GM19463 (cell line): Measurements from ENCODE around the gene ARHGEF7.

Source experiments
- ATAC-seq: cut with Tn5 transposase; IDR thresholded peaks from one replicate; pipeline ENCODE4 v1.9.1; 2021; ENCODE audit warnings: mild to moderate bottlenecking, moderate library complexity; ENCODE audit not compliant: unreplicated experiment

ARHGEF7 gene

GRCh38 chr13:111132948-111133347, 17.8 kb downstream of the ARHGEF7 start:
- ATAC-seq: no peak

DNA sequence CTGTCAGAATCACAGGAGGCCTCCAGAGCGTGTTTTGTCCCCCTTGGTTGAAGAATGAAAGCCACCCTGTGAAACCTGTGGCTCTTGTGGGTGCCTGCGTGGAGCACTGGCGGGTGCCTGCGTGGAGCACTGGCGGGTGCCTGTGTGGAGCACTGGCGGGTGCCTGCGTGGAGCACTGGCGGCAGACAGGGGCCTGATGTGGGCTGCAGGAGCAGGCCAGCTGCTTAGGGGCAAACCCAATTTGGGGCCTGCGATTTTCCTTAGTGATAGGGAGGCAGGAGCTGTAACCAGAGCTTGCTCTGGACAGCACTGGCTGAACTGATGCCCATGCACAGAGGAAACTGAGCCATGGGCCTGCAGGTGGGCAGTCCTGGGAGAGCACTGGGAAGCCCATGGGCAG, 24.3 kb downstream of the ARHGEF7 start:
- ATAC-seq: no peak

- no peak for ATAC-seq
These were observed 24.9 kb downstream of the ARHGEF7 start for GRCh38 chr13:111139873-111140561.

DNA sequence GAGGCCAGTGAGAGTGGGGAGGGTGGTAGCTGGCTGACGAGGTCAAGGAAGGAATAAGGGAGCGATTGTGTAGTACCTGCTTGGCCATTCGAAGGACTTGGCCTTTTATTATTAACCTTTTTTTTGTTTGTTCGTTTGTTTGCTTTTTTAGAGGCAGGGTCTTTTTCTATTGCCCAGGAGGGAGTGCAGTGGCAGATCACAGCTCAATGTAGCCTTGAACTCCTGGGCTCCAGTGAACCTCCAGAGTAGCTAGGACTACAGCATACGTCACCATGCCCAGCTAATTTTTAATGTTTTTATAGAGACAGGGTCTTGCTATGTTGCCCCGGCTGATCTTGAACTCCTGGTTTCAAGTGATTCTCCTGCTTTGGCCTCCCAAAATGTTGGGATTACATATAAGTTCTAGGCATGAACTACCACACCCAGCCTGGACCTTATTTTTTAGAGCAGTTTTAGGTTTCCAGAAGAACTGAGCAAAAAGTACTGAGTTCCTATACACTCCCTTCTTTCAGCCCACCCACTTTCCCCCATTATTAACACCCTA, 25.5 kb downstream of the ARHGEF7 start:
- ATAC-seq: no peak

GRCh38 chr13:111142472-111142871, 27.4 kb downstream of the ARHGEF7 start:
- no peak for ATAC-seq

DNA sequence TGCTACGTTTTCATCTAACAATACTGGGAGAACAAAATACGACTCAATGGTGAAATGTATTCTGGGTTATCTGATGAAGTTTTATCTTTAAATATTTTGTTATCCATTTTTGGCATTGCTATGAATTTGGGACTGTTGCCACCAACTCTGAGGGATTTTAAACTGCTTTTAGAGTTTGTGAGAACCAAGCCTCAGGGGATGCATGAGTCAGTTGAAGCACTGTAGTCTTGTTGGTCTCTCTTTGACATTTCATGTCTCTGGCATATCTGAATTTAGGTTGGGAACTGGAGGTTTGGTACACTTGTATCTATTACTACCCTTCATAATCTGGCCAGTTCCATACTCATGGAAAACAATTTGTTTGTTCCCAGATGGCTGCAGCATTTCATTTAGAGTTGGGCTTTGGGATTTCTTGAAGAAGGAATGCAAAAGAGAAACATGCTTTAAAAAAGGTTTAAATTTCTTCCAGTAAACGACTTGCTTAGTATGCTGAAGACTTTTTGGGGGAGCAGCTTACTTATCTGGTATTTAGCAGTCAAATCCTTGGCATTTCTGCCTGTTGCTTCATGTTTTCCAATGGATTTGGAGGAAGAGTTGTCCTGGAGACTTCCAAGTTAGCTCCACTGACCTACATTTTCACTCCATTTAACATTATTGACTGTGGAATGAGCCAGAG, 28.9 kb downstream of the ARHGEF7 start:
- no peak for ATAC-seq

DNA sequence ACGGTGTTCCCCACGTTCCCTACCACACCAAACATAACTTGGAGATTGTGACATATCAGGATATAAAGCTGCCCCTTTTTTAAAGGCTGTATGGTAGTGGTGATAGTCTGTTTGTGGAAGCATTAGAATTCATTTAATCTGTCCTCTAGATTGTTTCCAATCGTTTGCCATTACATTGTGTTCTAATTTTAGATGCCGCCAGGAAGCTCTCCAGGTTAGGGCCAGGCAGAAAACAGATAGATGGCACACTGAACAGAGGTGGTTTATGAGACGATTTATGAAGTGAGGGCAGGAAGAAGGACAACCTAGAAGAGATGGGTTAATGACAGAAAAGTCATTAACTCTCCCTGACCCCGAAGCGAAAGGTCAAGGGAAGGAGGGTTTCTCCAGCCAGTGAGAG, 30.0 kb downstream of the ARHGEF7 start:
- ATAC-seq: no peak

- ATAC-seq: no peak
These were observed 30.4 kb downstream of the ARHGEF7 start for GRCh38 chr13:111145506-111145905.

DNA sequence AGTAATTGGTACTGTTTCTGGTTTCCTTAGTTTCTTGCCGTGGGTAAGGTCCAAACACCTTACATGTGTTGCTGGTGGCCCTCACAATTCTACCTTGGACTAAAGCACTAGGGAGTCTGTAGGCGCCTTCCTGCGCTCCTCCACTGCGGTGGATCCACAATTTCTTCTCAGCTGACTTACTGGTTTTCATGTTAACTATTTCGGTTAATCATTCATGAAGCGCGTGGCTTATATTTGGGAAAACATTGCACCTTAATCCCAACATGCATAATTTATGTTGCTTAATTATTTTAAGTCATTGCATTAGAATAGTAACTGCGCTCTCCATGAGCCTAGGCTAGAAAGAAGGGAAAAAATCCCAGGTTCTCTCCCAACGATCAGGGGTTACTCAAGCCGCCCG, 37.7 kb downstream of the ARHGEF7 start:
- ATAC-seq: no peak

- peak; percentile 84 for ATAC-seq
These were observed 38.3 kb downstream of the ARHGEF7 start for GRCh38 chr13:111153279-111153976.

DNA sequence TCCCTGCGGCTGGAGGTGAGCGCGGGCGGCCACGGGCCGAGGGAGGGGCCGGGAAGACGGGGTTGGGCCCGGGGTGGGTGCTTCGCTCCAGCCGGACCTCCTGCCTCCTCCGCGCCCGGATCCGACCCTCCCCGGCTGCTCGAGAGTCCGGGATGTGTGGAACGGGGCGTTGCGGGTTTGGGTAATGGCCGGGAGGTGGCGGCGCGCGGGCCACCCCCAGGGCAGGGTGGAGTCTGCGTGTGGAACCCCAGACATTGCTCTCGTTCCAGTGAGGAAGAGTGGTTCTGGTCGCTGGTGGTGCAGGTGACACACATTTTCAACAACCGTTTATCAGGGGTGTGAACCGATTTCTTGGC, 38.8 kb downstream of the ARHGEF7 start:
- ATAC-seq: peak; percentile 44

- ATAC-seq: no peak
These were observed 41.3 kb downstream of the ARHGEF7 start for GRCh38 chr13:111156421-111156820.

GRCh38 chr13:111158136-111158805, 43.2 kb downstream of the ARHGEF7 start:
- ATAC-seq: no peak

DNA sequence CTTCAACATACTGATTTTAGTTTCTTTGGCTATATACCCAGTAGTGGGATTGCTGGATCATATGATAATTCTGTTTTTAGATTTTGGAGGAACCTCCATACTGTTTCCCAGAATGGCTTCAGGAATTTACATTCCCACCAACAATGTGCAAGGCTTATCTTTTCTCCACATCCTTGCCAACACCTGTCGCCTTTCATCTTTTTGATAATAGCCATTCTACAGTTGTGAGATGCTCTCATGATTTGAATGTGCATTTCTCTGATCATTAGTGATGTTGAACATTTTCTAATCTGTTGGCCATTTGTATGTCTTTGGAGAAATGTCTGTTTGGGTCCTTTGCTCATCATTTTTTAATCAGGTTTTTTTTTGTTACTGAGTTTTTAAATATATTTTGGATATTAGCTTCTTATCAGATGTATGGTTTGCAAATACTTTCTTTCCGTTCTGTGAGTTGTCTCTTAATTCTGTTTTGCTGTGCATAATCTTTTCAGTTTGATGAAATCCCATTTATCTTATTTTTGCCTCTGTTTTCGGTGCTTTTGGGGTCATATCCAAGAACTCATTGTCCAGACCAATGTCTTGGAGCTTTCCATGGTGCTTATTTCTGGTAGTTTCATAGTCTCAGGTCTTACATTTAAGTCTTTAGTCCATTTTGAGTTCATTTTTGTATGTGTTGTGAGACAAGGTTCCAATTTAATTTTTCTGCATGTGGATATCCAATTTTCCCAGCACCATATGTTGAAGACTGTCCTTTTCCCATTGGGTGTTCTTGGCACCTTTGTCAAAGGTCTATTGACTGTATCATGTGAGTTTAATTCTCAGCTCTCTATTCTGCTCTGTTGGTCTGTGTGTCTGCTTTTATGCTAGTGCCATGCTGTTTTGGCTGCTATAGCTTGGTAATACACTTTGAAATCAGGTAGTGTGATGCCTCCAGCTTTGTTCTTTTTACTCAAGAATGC, 44.5 kb downstream of the ARHGEF7 start:
- ATAC-seq: no peak

DNA sequence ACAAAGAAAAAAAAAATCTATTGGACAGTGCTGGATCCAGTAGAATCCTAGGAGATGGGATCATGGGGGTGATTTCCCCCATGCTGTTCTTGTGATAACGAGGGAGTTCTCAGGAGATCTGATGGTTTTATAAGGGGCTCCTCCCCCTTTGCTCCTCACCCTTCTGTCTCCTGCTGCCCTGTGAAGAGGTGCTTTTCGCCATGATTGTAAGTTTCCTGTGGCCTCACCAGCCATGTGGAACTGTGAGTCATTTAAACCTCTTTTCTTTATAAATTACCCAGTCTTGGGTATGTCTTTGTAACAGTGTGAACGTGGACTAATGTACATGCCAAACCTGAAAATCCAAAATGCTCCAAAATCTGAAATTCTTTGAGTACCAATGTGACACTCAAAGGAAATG, 45.5 kb downstream of the ARHGEF7 start:
- no peak for ATAC-seq

DNA sequence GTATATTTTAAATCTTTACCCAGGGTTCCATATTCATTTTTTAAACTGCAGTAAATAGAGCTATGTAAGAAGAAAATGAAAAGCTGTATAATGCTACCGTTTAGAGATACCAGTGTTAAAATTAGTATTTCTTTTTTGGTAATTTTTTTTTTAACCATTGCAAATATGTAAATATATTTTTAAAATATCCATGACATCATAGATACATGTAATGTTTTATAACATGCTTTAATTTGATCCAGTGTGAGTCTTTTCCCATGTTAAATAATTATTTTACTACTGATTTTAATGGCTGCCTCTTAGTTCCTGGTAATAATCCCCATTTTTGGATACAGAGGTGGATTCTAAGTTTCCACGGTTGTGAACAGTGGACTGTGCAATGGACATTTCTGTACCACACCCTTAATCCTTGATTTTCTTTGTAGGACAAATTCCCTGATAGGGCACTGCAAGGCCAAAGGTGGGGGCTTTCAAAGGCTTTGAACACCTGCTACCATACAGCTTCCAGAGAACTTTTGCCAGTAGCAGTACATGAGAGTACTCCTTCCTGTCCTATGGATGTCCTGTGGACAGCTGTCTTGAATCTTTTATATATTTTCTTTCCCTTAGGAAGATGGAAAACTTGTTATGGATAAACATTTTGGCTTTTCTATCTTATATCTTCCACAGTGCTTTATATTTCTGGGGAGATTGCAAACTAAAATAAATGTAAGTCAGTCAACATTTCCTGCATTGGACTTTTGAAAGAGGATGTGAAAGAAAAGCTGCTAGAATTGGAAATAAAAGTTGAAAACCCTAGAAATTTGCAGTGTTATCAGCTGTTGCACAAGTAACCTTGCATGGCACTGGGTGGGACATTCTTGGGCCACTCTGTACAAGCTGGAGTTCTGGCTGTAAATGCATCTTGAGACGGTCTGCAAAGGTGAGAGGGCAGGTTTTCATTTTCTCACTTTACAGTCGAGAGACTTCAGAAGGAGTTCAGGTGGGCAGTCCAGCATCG, 46.8 kb downstream of the ARHGEF7 start:
- ATAC-seq: peak; percentile 39

DNA sequence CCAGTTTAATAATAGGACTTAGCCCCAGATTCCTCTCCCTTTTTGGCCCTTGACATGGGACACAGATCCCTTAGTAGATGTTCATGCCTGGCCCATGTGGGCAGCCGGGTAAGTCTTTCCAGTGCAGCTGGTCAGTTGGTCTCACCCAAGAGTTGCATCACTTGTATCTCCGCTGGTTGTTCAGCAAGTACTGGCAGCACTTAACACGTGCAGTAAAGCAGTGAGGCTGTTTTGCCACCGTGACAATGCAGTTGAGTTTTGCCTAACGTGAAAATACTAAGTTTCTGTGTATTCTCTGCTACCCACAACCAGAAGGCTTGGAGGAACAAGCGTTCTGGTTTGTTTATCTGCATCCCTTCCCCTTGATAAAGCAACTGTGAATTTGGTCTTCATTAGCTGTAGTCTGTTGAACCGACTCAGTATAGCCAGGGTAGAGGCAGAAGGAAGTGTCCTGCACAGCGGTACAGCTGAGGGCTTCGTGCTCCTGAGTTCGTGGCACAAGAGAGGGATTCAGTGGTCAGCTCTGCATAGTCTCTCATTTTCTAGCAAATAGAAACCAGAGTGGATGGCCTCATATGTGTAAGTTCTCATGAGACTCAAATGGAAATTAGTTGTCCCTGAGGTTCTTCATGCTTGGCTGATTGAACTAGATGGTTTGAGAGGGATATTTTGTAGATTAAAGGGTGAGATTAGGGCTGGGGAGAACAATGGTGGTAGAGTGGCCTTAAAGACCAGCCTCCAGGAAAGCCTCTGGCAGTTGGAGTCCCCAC, 50.3 kb downstream of the ARHGEF7 start:
- ATAC-seq: peak; percentile 65
